ENCODE results near the gene GPR61.

The GPR61 gene

GRCh38 chr1:109569323-109569722, 29.7 kb downstream of the GPR61 start:
- no peak for DNase-seq (ENCODE audit: low read depth)

DNA sequence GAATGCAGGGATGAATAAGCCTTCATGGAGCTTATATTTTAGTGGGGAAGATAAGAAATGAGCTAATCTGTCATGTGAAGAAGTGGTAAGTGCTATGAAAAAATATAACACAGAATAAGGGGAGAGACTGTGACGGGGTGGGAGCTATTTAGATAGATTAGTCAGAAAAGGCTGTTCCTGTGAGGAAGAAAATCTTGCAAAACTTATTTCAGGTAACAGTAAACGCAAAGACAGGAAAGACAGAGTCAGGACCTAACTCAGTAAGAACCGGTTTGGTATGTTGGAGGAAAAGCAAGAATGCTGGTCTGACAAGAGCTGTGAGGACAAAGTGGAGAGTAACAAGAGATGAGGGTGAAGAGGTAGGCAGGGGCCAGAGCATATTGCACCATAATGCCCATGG, 30.7 kb downstream of the GPR61 start:
- no peak for DNase-seq (ENCODE audit: low read depth)

GRCh38 chr1:109573785-109574184, 34.1 kb downstream of the GPR61 start:
- DNase-seq (ENCODE audit: low read depth) = no peak

- DNase-seq (ENCODE audit: low read depth) = no peak
Measured at GRCh38 chr1:109578947-109579443, 39.3 kb downstream of the GPR61 start.

- no peak for DNase-seq (ENCODE audit: low read depth)
Measured at GRCh38 chr1:109579491-109579890, 39.8 kb downstream of the GPR61 start.

GRCh38 chr1:109582021-109582420, 42.3 kb downstream of the GPR61 start:
- DNase-seq (ENCODE audit: low read depth) = no peak

DNA sequence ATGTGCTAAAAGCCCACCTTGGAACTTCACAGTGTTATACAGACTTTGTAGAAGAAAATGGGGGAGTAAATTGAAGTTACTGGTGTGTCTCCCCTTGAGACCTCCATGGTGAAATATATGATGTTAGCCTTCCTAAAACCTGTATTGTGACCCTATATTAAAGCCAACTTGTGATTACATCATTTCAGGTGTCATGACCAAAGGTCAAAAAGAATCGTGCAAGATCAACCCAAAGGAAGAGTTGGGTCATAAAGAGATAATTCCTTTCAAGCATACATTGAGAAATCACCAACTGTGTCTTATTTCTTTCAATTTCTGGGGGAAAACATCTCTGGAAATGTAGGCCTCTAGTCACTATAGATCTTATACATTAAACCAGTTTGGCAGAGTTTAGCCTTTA, 45.1 kb downstream of the GPR61 start:
- DNase-seq (ENCODE audit: low read depth) = no peak

DNA sequence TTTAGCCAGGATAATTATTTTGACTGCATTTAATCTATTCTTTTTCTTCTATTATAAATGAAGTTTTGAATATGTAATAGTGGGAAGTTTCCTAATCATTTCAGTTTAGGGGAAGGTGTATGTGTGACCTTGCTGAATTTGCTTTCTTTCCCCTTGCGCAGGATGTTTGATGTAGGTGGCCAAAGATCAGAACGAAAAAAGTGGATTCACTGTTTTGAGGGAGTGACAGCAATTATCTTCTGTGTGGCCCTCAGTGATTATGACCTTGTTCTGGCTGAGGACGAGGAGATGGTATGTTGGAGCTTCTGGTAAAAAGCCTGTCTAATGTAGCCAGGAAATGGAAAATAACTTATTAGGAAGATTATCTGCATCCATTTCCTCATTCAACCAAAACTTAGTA, 46.4 kb downstream of the GPR61 start:
- no peak for DNase-seq (ENCODE audit: low read depth)

- DNase-seq (ENCODE audit: low read depth) = no peak
Measured at GRCh38 chr1:109589177-109589576, 49.5 kb downstream of the GPR61 start.

DNA sequence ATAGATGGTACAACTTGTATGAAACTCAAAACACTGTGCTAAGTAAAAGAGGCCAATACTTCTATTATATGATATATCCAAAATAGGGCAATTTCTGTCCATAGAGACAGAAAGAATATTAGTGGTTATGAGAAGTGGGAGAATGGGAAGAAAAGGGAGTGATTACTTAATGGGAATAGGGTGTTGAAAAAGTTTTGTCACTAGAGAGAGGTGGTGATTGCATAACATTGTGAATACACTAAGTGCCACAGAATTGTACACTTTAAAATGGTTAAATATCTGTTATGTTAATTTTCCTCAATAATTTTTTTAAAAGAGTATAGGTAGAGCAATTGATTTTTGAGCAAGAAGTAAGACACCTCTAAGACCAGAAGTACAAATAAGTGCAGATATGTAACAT, 50.0 kb downstream of the GPR61 start:
- no peak for DNase-seq (ENCODE audit: low read depth)

DNA sequence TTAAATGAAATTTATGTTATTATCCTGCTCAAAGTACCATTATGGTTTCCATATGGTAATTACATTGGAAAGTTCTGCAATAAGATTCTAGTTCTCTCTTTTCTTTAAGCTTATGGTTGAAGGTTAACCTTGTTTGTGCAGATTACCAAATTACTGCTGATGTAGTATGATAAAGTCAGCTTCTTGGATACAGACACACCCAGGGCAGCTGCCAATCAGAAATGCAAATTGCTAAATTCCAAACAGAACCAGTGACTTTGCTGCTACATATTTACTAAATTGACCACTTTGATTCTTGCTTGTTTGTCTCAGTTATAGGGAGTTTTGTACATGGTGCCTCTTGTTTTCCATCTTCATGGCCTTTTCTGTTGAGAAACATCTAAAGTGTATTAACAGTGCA, 53.2 kb downstream of the GPR61 start:
- DNase-seq (ENCODE audit: low read depth) = no peak

GRCh38 chr1:109595531-109595930, 55.9 kb downstream of the GPR61 start:
- DNase-seq (ENCODE audit: low read depth) = peak; percentile 29
